BJ (cell line): Measurements from ENCODE around the gene RNF166. TPM values are rescaled to one million over a fixed set of nuclear protein-coding genes. Genes with fewer than 3 reads are reported as not detected.

ENCODE experiments used
- CTCF ChIA-PET: fragments of 350-600 bp; formaldehyde crosslinking; extraction: SDS; loops from one replicate; lab custom pipeline; 2021; ENCODE audit warnings: antibody characterized with exemption, inconsistent platforms; lab: Yijun Ruan, JAX
- POLR2A ChIA-PET: fragments of 300-600 bp; sonication (Branson Sonifier 250); formaldehyde crosslinking; extraction: SDS; loops from one replicate; lab custom pipeline; 2021; ENCODE audit warnings: antibody characterized with exemption; lab: Charles Lee
- DNase-seq: peaks from one replicate; pipeline ENCODE4 v3.0.0-alpha.2; 2011; ENCODE audit warnings: low read depth
- H3K27me3 ChIP-seq: 2 replicates; pipeline ENCODE4 v1.6.0; 2011; ENCODE audit warnings: low read length; ENCODE audit not compliant: control insufficient read depth, insufficient read depth
- H3K36me3 ChIP-seq: 2 replicates; pipeline ENCODE4 v1.5.1; 2011; ENCODE audit warnings: low read length; ENCODE audit not compliant: control insufficient read depth, insufficient read depth
- H3K4me3 ChIP-seq: 2 replicates; pipeline ENCODE4 v1.5.1; 2011; ENCODE audit warnings: low read depth, mild to moderate bottlenecking, control low read depth, low read length
- polyA plus RNA-seq: library from polyadenylated mRNA; depleted of rRNA; stranded (reverse); fragments of >200 nt; gene quantifications from 2 replicates; pipeline ENCODE4 v1.2.3, GENCODE V29; 2011
- TF ChIP-seq, protein P1 (sequence below): IDR thresholded peaks from 2 replicates; pipeline ENCODE4 v1.5.1; 2011; ENCODE audit warnings: low read depth, mild to moderate bottlenecking, control low read depth, inconsistent platforms, low read length, moderate library complexity; ENCODE audit not compliant: insufficient read depth

RNF166 gene
- polyA plus RNA-seq, 1 experiment, result 11.9 TPM

DNA sequence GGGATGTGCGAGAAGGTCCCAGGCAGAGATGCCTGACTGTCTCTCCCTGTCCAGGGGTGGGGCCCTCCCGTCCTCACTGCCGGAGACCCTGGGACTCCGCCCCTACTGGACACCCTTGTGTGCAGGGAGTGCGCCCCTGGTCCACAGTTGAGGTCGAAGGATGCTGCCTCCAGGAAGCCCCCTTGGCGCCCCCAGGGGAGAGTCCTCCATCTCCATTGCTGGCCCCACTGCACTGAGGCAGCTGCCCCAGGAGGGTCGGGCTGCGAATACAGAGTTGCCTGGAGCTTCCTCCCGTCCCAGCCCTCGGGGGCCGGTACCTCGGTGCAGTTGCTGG is 26.7 kb upstream of the RNF166 start:
- Histone ChIP-seq H3K36me3 (peaks cover 52% of the 10 kb centered on the region), H3K4me3 (no peak overlapping the region), H3K27me3 (no peaks in the 10 kb centered on the region)
- POLR2A ChIA-PET, result no interaction called here
- CTCF ChIA-PET, result interaction anchor here (1.1 kb wide), 1 partner anchor 10 kb away, joined by 4 read pairs; no protein-coding TSS in a partner anchor
- DNase-seq, result no peak
- TF ChIP-seq, protein P1, sequence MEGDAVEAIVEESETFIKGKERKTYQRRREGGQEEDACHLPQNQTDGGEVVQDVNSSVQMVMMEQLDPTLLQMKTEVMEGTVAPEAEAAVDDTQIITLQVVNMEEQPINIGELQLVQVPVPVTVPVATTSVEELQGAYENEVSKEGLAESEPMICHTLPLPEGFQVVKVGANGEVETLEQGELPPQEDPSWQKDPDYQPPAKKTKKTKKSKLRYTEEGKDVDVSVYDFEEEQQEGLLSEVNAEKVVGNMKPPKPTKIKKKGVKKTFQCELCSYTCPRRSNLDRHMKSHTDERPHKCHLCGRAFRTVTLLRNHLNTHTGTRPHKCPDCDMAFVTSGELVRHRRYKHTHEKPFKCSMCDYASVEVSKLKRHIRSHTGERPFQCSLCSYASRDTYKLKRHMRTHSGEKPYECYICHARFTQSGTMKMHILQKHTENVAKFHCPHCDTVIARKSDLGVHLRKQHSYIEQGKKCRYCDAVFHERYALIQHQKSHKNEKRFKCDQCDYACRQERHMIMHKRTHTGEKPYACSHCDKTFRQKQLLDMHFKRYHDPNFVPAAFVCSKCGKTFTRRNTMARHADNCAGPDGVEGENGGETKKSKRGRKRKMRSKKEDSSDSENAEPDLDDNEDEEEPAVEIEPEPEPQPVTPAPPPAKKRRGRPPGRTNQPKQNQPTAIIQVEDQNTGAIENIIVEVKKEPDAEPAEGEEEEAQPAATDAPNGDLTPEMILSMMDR, result no peak

DNA sequence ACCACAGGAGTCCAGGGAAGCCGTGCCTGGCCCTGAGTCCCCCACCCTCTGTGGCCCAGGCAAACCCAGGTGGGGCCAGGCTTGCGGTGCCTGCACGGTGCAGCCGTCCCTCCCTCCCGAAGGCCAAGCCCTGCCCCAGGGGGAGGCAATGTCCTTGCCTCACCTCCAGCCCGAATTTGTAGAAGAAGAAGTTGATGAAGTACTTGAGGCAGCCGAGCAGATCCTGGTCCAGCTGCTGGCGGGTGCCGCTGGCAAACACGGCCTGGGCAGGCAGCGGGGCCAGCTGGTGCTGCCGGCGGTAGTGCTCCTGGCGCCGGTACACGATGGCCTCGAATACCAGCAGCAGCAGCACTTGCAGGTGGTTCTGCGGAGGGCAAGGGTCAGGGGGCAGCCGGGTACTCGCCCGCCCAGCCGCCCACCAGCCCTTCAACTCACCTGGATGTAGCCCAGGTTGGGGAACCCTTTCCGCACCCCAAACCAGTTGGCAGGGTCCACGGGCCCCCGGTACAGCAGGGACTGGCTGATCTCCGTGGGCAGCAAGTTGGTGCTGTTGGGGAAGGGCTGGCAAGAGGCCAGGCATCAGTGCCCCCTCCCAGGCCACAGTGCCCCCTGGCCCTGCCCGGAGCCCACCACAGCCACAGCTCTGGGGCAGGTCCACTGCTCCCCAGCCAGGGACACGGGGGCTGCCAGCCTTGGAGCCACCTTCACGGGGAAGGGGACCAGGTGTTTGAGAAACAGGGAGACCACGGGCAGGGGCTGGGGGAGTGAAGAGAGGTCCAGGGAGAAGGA is 26.2 kb upstream of the RNF166 start:
- no peak overlapping the region for H3K4me3 ChIP-seq
- DNase-seq, result no peak
- TF ChIP-seq, protein P1, result no peak
- H3K27me3 ChIP-seq, result no peaks in the 10 kb centered on the region
- peaks cover 53% of the 10 kb centered on the region for H3K36me3 ChIP-seq
- POLR2A ChIA-PET, result no interaction called here
- CTCF ChIA-PET, result interaction anchor here (1.1 kb wide), 1 partner anchor 11 kb away, joined by 4 read pairs; no protein-coding TSS in a partner anchor

- Histone ChIP-seq H3K36me3 (peaks cover 54% of the 10 kb centered on the region), H3K4me3 (no peak overlapping the region), H3K27me3 (no peaks in the 10 kb centered on the region)
- ChIA-PET CTCF (no interaction called here), POLR2A (no interaction called here)
- no peak for DNase-seq
- TF ChIP-seq, protein P1, result no peak
Observed at GRCh38 chr16:88731699-88732098, 25.5 kb upstream of the RNF166 start.

GRCh38 chr16:88730632-88731607 is 24.7 kb upstream of the RNF166 start:
- DNase-seq, result no peak
- POLR2A ChIA-PET, result no interaction called here
- H3K27me3 ChIP-seq, result no peaks in the 10 kb centered on the region
- H3K4me3 ChIP-seq, result no peak overlapping the region
- CTCF ChIA-PET, result no interaction called here
- TF ChIP-seq, protein P1, result no peak
- H3K36me3 ChIP-seq, result peaks cover 55% of the 10 kb centered on the region

- ChIA-PET POLR2A (no interaction called here), CTCF (interaction anchor here (1.6 kb wide), 1 partner anchor 10 kb away, joined by 6 read pairs; no protein-coding TSS in a partner anchor)
- H3K36me3 ChIP-seq, result peaks cover 57% of the 10 kb centered on the region
Observed at GRCh38 chr16:88727871-88728270, 21.7 kb upstream of the RNF166 start.

More at GRCh38 chr16:88727871-88728270, 21.7 kb upstream of the RNF166 start:
- no peak for DNase-seq
- no peak overlapping the region for H3K4me3 ChIP-seq
- TF ChIP-seq, protein P1, result no peak
- H3K27me3 ChIP-seq, result no peaks in the 10 kb centered on the region
